B cell (primary cell): ENCODE measurements around the gene MAPK9. TPM values are rescaled to one million over a fixed set of nuclear protein-coding genes. Genes with fewer than 3 reads are reported as not detected.

Source experiments
- ATAC-seq: fragments of 200-7000 bp; cut with Tn5 transposase; one replicate; pipeline ENCODE4 v1.10.0; 2021; ENCODE audit warnings: low read depth, mild to moderate bottlenecking, moderate number of reproducible peaks, moderate library complexity
- CTCF ChIA-PET: fragments of 350-600 bp; sonication (Branson Sonifier 250); formaldehyde crosslinking; loops from one replicate; lab custom pipeline; 2021; ENCODE audit warnings: antibody characterized with exemption, inconsistent platforms; lab: Charles Lee
- POLR2A ChIA-PET: fragments of 350-600 bp; sonication (Branson Sonifier 250); formaldehyde crosslinking; loops from one replicate; lab custom pipeline; 2021; ENCODE audit warnings: antibody characterized with exemption; lab: Charles Lee
- DNase-seq: peaks from one replicate; pipeline ENCODE4 v3.0.0; 2013
- H2AFZ ChIP-seq: 2 replicates; pipeline ENCODE4 v1.6.1; 2012; ENCODE audit warnings: mild to moderate bottlenecking, low read depth, low read length; ENCODE audit not compliant: insufficient read depth, poor library complexity, severe bottlenecking
- H3K27ac ChIP-seq, 2 donors: 1 replicate in 1 of 2; 2 replicates in 1 of 2; pipeline ENCODE4 v1.5.1; 2012 to 2013; ENCODE audit warnings: low read length in 2 of 2, mild to moderate bottlenecking in 2 of 2, moderate library complexity in 1 of 2
- H3K27me3 ChIP-seq, 4 experiments: fragments of 200-600 bp in 1 of 4; sonication (generic) in 1 of 4; replicated peaks in 1 of 4; 1 replicate in 2 of 4; 2 replicates in 2 of 4; pipeline versions ENCODE4 v1.6.1 to v1.7.0; 2013 to 2016; ENCODE audit warnings: low read length in 3 of 4, mild to moderate bottlenecking in 2 of 4, mixed read lengths in 1 of 4, moderate library complexity in 1 of 4; ENCODE audit not compliant: insufficient read depth in 4 of 4, control insufficient read depth in 3 of 4; ENCODE audit errors: control extremely low read depth in 1 of 4
- H3K36me3 ChIP-seq, 2 experiments: replicated peaks in 1 of 2; 1 replicate in 1 of 2; 2 replicates in 1 of 2; pipeline versions ENCODE4 v1.6.1 to v1.7.1; 2013; ENCODE audit warnings: low read length in 1 of 2; ENCODE audit not compliant: insufficient read depth in 2 of 2, control insufficient read depth in 1 of 2; ENCODE audit errors: control extremely low read depth in 1 of 2, extremely low read depth in 1 of 2
- H3K4me1 ChIP-seq, 2 donors: fragments of 200-600 bp in 1 of 2; sonication (generic) in 1 of 2; 1 replicate in 1 of 2; 2 replicates in 1 of 2; pipeline versions ENCODE4 v1.5.1 to v1.6.1; 2013 to 2017; ENCODE audit warnings: low read length in 2 of 2; ENCODE audit not compliant: control insufficient read depth in 2 of 2, insufficient read depth in 2 of 2
- H3K4me2 ChIP-seq: replicated peaks from 2 replicates; pipeline ENCODE3; 2012; ENCODE audit warnings: mild to moderate bottlenecking, low read depth, low read length; ENCODE audit not compliant: poor library complexity, severe bottlenecking
- H3K4me3 ChIP-seq, 5 experiments: fragments of 200-600 bp in 1 of 5; sonication (generic) in 1 of 5; 1 replicate in 3 of 5; 2 replicates in 2 of 5; pipeline versions ENCODE4 v1.5.1 to v1.7.0; 2011 to 2016; ENCODE audit warnings: low read length in 4 of 5, mild to moderate bottlenecking in 4 of 5, low read depth in 2 of 5, control low read depth in 1 of 5, moderate library complexity in 1 of 5; ENCODE audit not compliant: insufficient read depth in 1 of 5; ENCODE audit errors: control extremely low read depth in 1 of 5, extremely low read depth in 1 of 5
- H3K79me2 ChIP-seq: fragments of 200-600 bp; sonication (generic); one replicate; pipeline ENCODE4 v1.6.0; 2016; ENCODE audit warnings: low read length; ENCODE audit not compliant: control insufficient read depth, insufficient read depth
- H3K9ac ChIP-seq: fragments of 200-600 bp; sonication (generic); 2 replicates; pipeline ENCODE4 v1.6.1; 2017; ENCODE audit warnings: mild to moderate bottlenecking, low read length, moderate library complexity
- H3K9me3 ChIP-seq, 3 donors: one replicate each; pipeline versions ENCODE4 v1.6.1 to v1.7.1; 2013; ENCODE audit warnings: low read length in 2 of 3; ENCODE audit not compliant: control insufficient read depth in 2 of 3, insufficient read depth in 1 of 3; ENCODE audit errors: control extremely low read depth in 1 of 3
- H4K20me1 ChIP-seq: 2 replicates; pipeline ENCODE4 v1.6.0; 2012; ENCODE audit warnings: mild to moderate bottlenecking, low read length; ENCODE audit not compliant: insufficient read depth, control insufficient read depth, poor library complexity, severe bottlenecking
- H3K27ac Mint-ChIP-seq: one replicate; pipeline ENCODE4 v1.8.0; 2021; ENCODE audit warnings: mixed read lengths
- H3K27me3 Mint-ChIP-seq: one replicate; pipeline ENCODE4 v1.8.0; 2021; ENCODE audit warnings: mixed read lengths
- H3K4me1 Mint-ChIP-seq: one replicate; pipeline ENCODE4 v1.8.0; 2021; ENCODE audit warnings: mixed read lengths
- H3K4me3 Mint-ChIP-seq: one replicate; pipeline ENCODE4 v1.8.0; 2021; ENCODE audit warnings: mixed read lengths
- H3K9me3 Mint-ChIP-seq: one replicate; pipeline ENCODE4 v1.8.0; 2022; ENCODE audit warnings: mixed read lengths; ENCODE audit not compliant: insufficient read depth
- EZH2 ChIP-seq: IDR thresholded peaks from 2 replicates; pipeline ENCODE4 v1.6.1; 2012; ENCODE audit warnings: borderline replicate concordance, low read depth, mild to moderate bottlenecking, moderate library complexity, low read length; ENCODE audit not compliant: insufficient read depth, poor library complexity, severe bottlenecking
- WGBS: methylation state at CpG from one replicate; pipeline ENCODE4 v1.1.5; 2013; ENCODE audit warnings: missing lambda C conversion rate; ENCODE audit not compliant: insufficient coverage; 5-methylcytosine and 5-hydroxymethylcytosine counted together
- intact Hi-C: fragments of 100-400 bp; cut with micrococcal nuclease; formaldehyde crosslinking; loops from one replicate; pipeline ENCODE4 v1.10.0; 2022
- polyA plus RNA-seq: library from polyadenylated mRNA; depleted of rRNA; stranded (reverse); fragments of >200 nt; gene quantifications from 2 replicates; pipeline ENCODE4 v1.2.3, GENCODE V29; 2012
- total RNA-seq, 2 donors: library from RNA; stranded (reverse); fragments of 120-200 nt in 1 of 2; gene quantifications; 1 replicate in 1 of 2; 2 replicates in 1 of 2; pipeline versions ENCODE4 v1.2.3 to v1.2.4, GENCODE V29; 2013 to 2022
- TF ChIP-seq, protein P1 (sequence below): fragments of 200-600 bp; IDR thresholded peaks from one replicate; pipeline ENCODE4 v1.8.0; 2022; ENCODE audit warnings: antibody characterized with exemption, mild to moderate bottlenecking

The MAPK9 gene
- total and polyA plus RNA-seq, 2 donors (not counting 1 experiment from before 2014, with no cell fraction given): 19.7 to 40.4 TPM

DNA sequence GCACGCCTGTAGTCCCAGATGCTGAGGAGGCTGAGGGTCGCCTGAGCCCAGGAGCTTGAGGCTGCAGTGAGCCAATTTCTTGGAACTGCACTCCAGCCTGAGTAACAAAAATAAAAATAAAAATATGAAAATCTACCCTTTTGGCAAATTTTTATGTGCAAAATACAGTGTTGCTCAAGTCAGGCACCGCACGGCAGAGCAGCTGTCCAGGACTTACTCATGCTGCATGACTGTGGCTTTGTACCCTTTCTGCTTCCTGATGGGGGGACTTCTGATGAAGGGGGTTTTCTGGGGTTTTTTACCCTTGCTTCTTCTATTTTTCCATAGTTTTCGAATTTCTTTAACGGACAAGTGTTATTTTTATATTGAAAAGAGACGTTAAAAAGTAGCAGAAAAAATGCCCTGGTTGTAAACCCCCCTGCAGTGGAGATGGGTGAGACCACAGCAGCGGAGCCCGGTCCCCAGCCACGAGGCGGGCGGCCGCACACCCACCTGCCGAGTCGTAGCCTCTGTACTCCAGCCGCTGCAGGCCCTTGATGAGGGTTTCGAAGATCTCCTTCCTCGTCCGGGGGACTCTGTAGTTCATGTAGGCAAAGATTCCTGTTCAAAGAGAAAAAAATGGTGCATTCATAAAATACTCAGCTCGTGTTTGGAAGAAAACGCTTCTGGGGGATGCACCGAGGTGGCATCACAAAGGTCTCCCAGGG, 46.3 kb upstream of the MAPK9 start:
- intact Hi-C loops: no loop called here
- H3K4me3 ChIP-seq: no peak overlapping the region
- no peak overlapping the region for H3K27ac ChIP-seq
- H3K9me3 ChIP-seq: no peaks in the 10 kb centered on the region
- ATAC-seq (no peak), DNase-seq (no peak)
- ChIA-PET CTCF (interaction anchor here (1.0 kb wide), 1 partner anchor 45 kb away, joined by 3 read pairs; no protein-coding TSS in a partner anchor), POLR2A (no interaction called here)
- peaks cover 0 to 5% (median 0%) of the 10 kb centered on the region in 4 experiments for H3K27me3 ChIP-seq
- Mint-ChIP-seq H3K27me3 (peaks cover 25% of the 10 kb centered on the region), H3K4me1 (no peaks in the 10 kb centered on the region), H3K27ac (no peak overlapping the region), H3K4me3 (no peak overlapping the region), H3K9me3 (no peaks in the 10 kb centered on the region)
- H3K4me2 ChIP-seq: no peak overlapping the region
- no peak overlapping the region for H3K9ac ChIP-seq
- WGBS: 83% methylated on average over 18 of the region's 22 CpGs
- H3K36me3 ChIP-seq: no peaks in the 10 kb centered on the region
- no peaks in the 10 kb centered on the region for H3K4me1 ChIP-seq
- H4K20me1 ChIP-seq: no peaks in the 10 kb centered on the region
- no peaks in the 10 kb centered on the region for H3K79me2 ChIP-seq
- no peak for TF ChIP-seq EZH2
- TF ChIP-seq, protein P1, sequence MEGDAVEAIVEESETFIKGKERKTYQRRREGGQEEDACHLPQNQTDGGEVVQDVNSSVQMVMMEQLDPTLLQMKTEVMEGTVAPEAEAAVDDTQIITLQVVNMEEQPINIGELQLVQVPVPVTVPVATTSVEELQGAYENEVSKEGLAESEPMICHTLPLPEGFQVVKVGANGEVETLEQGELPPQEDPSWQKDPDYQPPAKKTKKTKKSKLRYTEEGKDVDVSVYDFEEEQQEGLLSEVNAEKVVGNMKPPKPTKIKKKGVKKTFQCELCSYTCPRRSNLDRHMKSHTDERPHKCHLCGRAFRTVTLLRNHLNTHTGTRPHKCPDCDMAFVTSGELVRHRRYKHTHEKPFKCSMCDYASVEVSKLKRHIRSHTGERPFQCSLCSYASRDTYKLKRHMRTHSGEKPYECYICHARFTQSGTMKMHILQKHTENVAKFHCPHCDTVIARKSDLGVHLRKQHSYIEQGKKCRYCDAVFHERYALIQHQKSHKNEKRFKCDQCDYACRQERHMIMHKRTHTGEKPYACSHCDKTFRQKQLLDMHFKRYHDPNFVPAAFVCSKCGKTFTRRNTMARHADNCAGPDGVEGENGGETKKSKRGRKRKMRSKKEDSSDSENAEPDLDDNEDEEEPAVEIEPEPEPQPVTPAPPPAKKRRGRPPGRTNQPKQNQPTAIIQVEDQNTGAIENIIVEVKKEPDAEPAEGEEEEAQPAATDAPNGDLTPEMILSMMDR: no peak
- no peak overlapping the region for H2AFZ ChIP-seq

DNA sequence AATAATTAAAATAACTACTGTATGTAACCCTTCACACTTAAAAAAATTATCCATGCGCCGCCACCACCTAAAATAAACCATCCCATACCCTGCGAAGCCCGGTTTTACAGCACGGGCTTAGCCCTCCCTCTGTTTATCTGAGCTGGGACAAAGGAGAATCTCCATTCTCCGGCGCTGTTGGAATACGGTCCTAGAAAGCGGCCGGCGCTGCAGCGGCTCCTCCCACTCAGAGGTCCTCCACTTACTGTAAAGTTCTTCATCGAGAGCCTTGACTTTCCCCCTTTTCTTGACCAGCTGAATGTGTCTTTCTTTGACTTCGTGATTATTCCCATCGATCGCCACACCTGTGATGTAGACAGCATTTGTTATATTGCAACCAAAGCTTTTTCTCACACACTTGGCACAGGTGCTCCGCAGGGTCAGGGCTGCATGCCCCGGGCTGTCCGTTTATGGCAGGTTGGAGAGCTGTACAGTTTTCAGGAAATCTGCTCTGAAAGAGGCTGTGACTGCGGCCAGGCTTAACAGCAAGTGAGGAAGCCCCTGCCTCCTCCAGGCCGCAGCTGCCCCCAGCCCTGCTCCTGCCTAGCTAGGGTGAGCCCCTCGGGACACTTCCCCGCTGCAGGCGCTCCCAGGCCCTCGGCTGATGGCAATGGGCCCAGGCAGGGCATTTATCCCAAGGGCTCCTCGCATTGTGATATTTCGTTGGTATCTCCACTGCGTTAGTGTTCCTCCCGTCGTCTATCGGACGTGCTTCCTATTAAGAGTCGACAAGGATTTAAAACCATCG, 44.5 kb upstream of the MAPK9 start:
- no peak overlapping the region for H3K4me3 ChIP-seq
- no peak overlapping the region for H3K4me2 ChIP-seq
- H3K4me1 ChIP-seq: no peaks in the 10 kb centered on the region
- H3K36me3 ChIP-seq: no peaks in the 10 kb centered on the region
- Mint-ChIP-seq H3K27me3 (peaks cover 23% of the 10 kb centered on the region), H3K27ac (no peak overlapping the region), H3K4me3 (no peak overlapping the region), H3K9me3 (no peaks in the 10 kb centered on the region), H3K4me1 (no peaks in the 10 kb centered on the region)
- TF ChIP-seq, protein P1: no peak
- TF ChIP-seq EZH2: no peak
- CTCF ChIA-PET: interaction anchor here (1.3 to 3.5 kb wide), 2 partner anchors 8 to 21 kb away, joined by 3 to 13 read pairs; no protein-coding TSS in a partner anchor
- H3K9me3 ChIP-seq: no peaks in the 10 kb centered on the region
- intact Hi-C loops: no loop called here
- no peak overlapping the region for H3K27ac ChIP-seq
- DNase-seq: no peak
- H4K20me1 ChIP-seq: no peaks in the 10 kb centered on the region
- H2AFZ ChIP-seq: no peak overlapping the region
- ATAC-seq: no peak
- POLR2A ChIA-PET: no interaction called here
- H3K27me3 ChIP-seq: peaks cover 0 to 5% (median 0%) of the 10 kb centered on the region in 4 experiments
- H3K79me2 ChIP-seq: no peaks in the 10 kb centered on the region
- 92% methylated on average over 30 of the region's 34 CpGs for WGBS
- H3K9ac ChIP-seq: no peak overlapping the region
